K562 (cell line): Measurements from ENCODE around the gene FBXO36.

Source experiments
- AFF1 ChIP-seq, 2 experiments: fragments of 450-650 bp; IDR thresholded peaks; 2 replicates each; pipeline ENCODE4 v1.6.1; 2018; ENCODE audit warnings: mild to moderate bottlenecking in 2 of 2, low read depth in 1 of 2; ENCODE audit not compliant: partially characterized antibody in 2 of 2
- ATF7 ChIP-seq: fragments of 450-650 bp; IDR thresholded peaks from 2 replicates; pipeline ENCODE4 v1.7.1; 2014; ENCODE audit warnings: mild to moderate bottlenecking, moderate library complexity
- CBFB ChIP-seq: sonication (generic); formaldehyde crosslinking; IDR thresholded peaks from 2 replicates; pipeline ENCODE4 v1.4.0; 2020; ENCODE audit warnings: mild to moderate bottlenecking, missing genetic modification reagents
- CTCF ChIP-seq, 3 experiments: IDR thresholded peaks in 2 of 3; conservative IDR thresholded peaks in 1 of 3; 2 replicates each; pipeline ENCODE4 v1.5.1; 2011 to 2012; ENCODE audit warnings: low read length in 3 of 3, mild to moderate bottlenecking in 3 of 3, control low read depth in 2 of 3, improper control_type of control experiment in 1 of 3, inconsistent platforms in 1 of 3, low read depth in 1 of 3, mixed read lengths in 1 of 3, moderate library complexity in 1 of 3; ENCODE audit not compliant: insufficient read depth in 2 of 3
- E2F8 ChIP-seq: fragments of 450-650 bp; IDR thresholded peaks from 2 replicates; pipeline ENCODE4 v1.7.1; 2018; ENCODE audit warnings: mild to moderate bottlenecking, low read depth; ENCODE audit not compliant: partially characterized antibody
- ETV5 ChIP-seq: sonication (generic); formaldehyde crosslinking; IDR thresholded peaks from 2 replicates; pipeline ENCODE4 v1.4.0; 2020; ENCODE audit warnings: low read depth, mild to moderate bottlenecking, missing genetic modification reagents
- ETV6 ChIP-seq, 3 experiments: fragments of 150-350 bp in 1 of 3; sonication (generic) in 1 of 3; formaldehyde crosslinking in 1 of 3; IDR thresholded peaks; 2 replicates each; pipeline versions ENCODE4 v1.6.1 to v1.8.0; 2014 to 2022; ENCODE audit warnings: borderline replicate concordance in 2 of 3, low read depth in 2 of 3, antibody characterized with exemption in 1 of 3, low read length in 1 of 3, mild to moderate bottlenecking in 1 of 3, missing genetic modification reagents in 1 of 3
- FOS ChIP-seq: IDR thresholded peaks from 3 replicates; pipeline ENCODE4 v1.6.1; 2011; ENCODE audit not compliant: insufficient read length; ENCODE audit errors: extremely low read depth
- FOSL1 ChIP-seq: fragments of 200-800 bp; sonication (Bioruptor generic); conservative IDR thresholded peaks from 2 replicates; pipeline ENCODE4 v1.6.1; 2016; ENCODE audit warnings: missing genetic modification characterization, missing compliant biosample characterization
- JUNB ChIP-seq: fragments of 450-650 bp; formaldehyde crosslinking; conservative IDR thresholded peaks from 2 replicates; pipeline ENCODE4 v1.4.0; 2020; ENCODE audit warnings: mild to moderate bottlenecking
- MAFK ChIP-seq: IDR thresholded peaks from 2 replicates; pipeline ENCODE4 v1.6.1; 2011; ENCODE audit warnings: low read length, improper control_type of control experiment
- ZNF143 ChIP-seq: sonication (generic); formaldehyde crosslinking; IDR thresholded peaks from 2 replicates; pipeline ENCODE4 v1.9.0; 2022; ENCODE audit warnings: mild to moderate bottlenecking, missing genetic modification reagents
- ZNF280B ChIP-seq: fragments of 250-450 bp; sonication (Bioruptor Pico); IDR thresholded peaks from 2 replicates; pipeline ENCODE4 v1.5.1; 2021; ENCODE audit warnings: mild to moderate bottlenecking

- TF ChIP-seq CTCF (IDR thresholded peaks at IDR 0.05 in 2 of 3, conservative IDR thresholded peaks at IDR 0.05 in 1 of 3; ENCODE audit: insufficient read depth in 2 of 3, low read depth in 1 of 3, low read length in 3 of 3) (no peak), AFF1 (IDR thresholded peaks at IDR 0.05; ENCODE audit: low read depth in 1 of 2, partially characterized antibody in 2 of 2) (no peak), FOS (no peak), E2F8 (no peak), ZNF280B (no peak), ETV6 (IDR thresholded peaks at IDR 0.05; ENCODE audit: borderline replicate concordance in 1 of 2, low read depth in 2 of 2, low read length in 1 of 2) (no peak), ETV6 (CRISPR knock-in tag; IDR thresholded peaks at IDR 0.05; ENCODE audit: borderline replicate concordance) (no peak), JUNB (CRISPR knock-in tag) (no peak), MAFK (no peak), ETV5 (no peak), FOSL1 (tag) (peak; percentile 41; the same call in 1 of the 2 replicates), ATF7 (no peak), CBFB (no peak), ZNF143 (no peak)
Measured at GRCh38 chr2:229909090-229909489, 13.2 kb upstream of the FBXO36 start.
